ENCODE results near the gene SH3RF3. TPM values are rescaled to one million over a fixed set of nuclear protein-coding genes. Genes with fewer than 3 reads are reported as not detected.

The SH3RF3 gene
- total and polyA plus RNA-seq, 2 of the 13 experiments (the other 11 are each of a cell fraction or from before 2014, with no cell fraction given) = 0.04 TPM; not detected in 1

DNA sequence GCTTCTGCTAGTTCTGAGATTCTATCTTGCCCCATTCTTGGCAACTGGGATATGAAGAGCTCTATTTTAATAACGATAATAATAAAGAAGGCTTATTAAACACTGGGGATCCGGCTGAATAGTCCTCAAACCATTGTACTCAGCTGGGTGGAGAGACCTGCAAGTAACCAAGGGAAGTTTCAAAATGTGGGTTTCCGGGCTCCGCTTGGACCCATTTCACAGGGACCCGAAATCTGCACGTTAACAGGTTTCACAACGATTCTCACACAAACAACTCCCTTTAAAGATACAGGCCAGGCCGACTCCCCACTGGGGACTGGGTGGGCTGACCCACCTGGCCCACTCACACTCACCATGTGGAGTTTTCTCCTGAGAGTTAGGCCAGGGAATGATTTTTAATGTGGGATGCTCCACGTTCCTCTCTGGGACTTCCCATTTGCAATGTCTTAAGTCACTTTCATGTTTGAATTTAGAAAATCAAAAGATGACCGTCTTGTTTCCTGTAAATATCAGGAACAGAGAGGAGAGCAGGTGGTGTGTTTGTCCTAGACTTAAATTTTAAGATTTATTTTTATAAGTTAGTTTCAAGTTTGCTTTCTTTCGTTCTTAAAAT, 96.3 kb downstream of the SH3RF3 start:
- CTCF ChIA-PET (ENCODE audit: low intra/inter-chr PET ratio, low total read pairs) = no interaction called here
- FAIRE-seq (no peak), DNase-seq (ENCODE audit: low spot score) (no peak), ATAC-seq (no peak)
- in situ Hi-C loops (cut with HindIII; ENCODE audit: extremely low pct_ligation_motif_present, low pct_unique_long_range_greater_than_20kb) (no loop called here), intact Hi-C loops (cut with micrococcal nuclease; ENCODE audit: unreplicated experiment) (no loop called here)
- H3K4me2 ChIP-seq (ENCODE audit: low read depth, low read length) = no peak overlapping the region
- H4K20me1 ChIP-seq (ENCODE audit: insufficient read depth, low read length) = no peaks in the 10 kb centered on the region
- peaks cover 11% of the 10 kb centered on the region for H3K4me1 ChIP-seq (ENCODE audit: insufficient read depth, low read length)
- WGBS (ENCODE audit: low lambda C conversion rate) = 78% methylated on average over 11 of the region's 11 CpGs
- no peaks in the 10 kb centered on the region for H3K36me3 ChIP-seq (replicated peaks in 1 of 2; ENCODE audit: control insufficient read depth in 1 of 2, insufficient read depth in 2 of 2, low read length in 2 of 2)
- BruUV-seq (replicated peaks) = no TSS peak
- H3K4me3 ChIP-seq (replicated peaks in 1 of 3; ENCODE audit: insufficient read depth in 1 of 3, low read depth in 2 of 3, low read length in 3 of 3) = no peak overlapping the region
- no peaks in the 10 kb centered on the region for H3K9me3 ChIP-seq (ENCODE audit: low read length)
- no peak overlapping the region for H3K27ac ChIP-seq (ENCODE audit: extremely low read length, insufficient read depth, low read length)
- H3K79me2 ChIP-seq (ENCODE audit: insufficient read depth, low read length) = no peaks in the 10 kb centered on the region
- no peak overlapping the region for H3K9ac ChIP-seq (ENCODE audit: insufficient read depth, low read depth, low read length)
- TF ChIP-seq, protein P1, sequence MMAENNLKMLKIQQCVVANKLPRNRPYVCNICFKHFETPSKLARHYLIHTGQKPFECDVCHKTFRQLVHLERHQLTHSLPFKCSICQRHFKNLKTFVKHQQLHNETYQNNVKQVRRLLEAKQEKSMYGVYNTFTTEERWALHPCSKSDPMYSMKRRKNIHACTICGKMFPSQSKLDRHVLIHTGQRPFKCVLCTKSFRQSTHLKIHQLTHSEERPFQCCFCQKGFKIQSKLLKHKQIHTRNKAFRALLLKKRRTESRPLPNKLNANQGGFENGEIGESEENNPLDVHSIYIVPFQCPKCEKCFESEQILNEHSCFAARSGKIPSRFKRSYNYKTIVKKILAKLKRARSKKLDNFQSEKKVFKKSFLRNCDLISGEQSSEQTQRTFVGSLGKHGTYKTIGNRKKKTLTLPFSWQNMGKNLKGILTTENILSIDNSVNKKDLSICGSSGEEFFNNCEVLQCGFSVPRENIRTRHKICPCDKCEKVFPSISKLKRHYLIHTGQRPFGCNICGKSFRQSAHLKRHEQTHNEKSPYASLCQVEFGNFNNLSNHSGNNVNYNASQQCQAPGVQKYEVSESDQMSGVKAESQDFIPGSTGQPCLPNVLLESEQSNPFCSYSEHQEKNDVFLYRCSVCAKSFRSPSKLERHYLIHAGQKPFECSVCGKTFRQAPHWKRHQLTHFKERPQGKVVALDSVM (CRISPR knock-in tag; IDR thresholded peaks at IDR 0.05) = no peak
- TF ChIP-seq ZNF12 (CRISPR knock-in tag; IDR thresholded peaks at IDR 0.05) (no peak), SP1 (IDR thresholded peaks at IDR 0.05) (no peak), SP1 (CRISPR knock-in tag; IDR thresholded peaks at IDR 0.05) (no peak), PAF1 (CRISPR knock-in tag; IDR thresholded peaks at IDR 0.05) (no peak), TCF7 (IDR thresholded peaks at IDR 0.05; ENCODE audit: low read depth) (no peak), ZFP1 (CRISPR knock-in tag; IDR thresholded peaks at IDR 0.05) (no peak), TBX3 (IDR thresholded peaks at IDR 0.05; ENCODE audit: borderline replicate concordance) (no peak), ZNF605 (CRISPR knock-in tag; IDR thresholded peaks at IDR 0.05) (no peak), ZNF777 (CRISPR knock-in tag; IDR thresholded peaks at IDR 0.05) (no peak), NFIC (IDR thresholded peaks at IDR 0.05; ENCODE audit: low read length) (no peak), ZSCAN31 (CRISPR knock-in tag; IDR thresholded peaks at IDR 0.05; ENCODE audit: low read depth) (no peak), MZF1 (CRISPR knock-in tag; IDR thresholded peaks at IDR 0.05; ENCODE audit: borderline replicate concordance) (no peak), ZNF30 (CRISPR knock-in tag; IDR thresholded peaks at IDR 0.05) (no peak), ZNF343 (CRISPR knock-in tag; IDR thresholded peaks at IDR 0.05) (no peak), NCOA2 (CRISPR knock-in tag; IDR thresholded peaks at IDR 0.05) (no peak)
- TF ChIP-seq, protein P2, sequence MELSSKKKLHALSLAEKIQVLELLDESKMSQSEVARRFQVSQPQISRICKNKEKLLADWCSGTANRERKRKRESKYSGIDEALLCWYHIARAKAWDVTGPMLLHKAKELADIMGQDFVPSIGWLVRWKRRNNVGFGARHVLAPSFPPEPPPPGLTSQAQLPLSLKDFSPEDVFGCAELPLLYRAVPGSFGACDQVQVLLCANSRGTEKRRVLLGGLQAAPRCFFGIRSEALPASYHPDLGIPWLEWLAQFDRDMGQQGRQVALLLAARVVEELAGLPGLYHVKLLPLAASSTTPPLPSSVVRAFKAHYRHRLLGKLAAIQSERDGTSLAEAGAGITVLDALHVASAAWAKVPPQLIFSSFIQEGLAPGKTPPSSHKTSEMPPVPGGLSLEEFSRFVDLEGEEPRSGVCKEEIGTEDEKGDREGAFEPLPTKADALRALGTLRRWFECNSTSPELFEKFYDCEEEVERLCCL (CRISPR knock-in tag; IDR thresholded peaks at IDR 0.05; ENCODE audit: borderline replicate concordance) = no peak
- TF ChIP-seq, protein P3, sequence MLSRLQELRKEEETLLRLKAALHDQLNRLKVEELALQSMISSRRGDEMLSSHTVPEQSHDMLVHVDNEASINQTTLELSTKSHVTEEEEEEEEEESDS (CRISPR knock-in tag; IDR thresholded peaks at IDR 0.05; ENCODE audit: borderline replicate concordance) = no peak
- no peak overlapping the region for H2AFZ ChIP-seq (ENCODE audit: low read length)
- H3K27me3 ChIP-seq (ENCODE audit: control insufficient read depth in 1 of 2, insufficient read depth in 2 of 2, low read length in 2 of 2) = no peaks in the 10 kb centered on the region; a peak in 2 of 5 replicates
- POLR2A ChIA-PET = no interaction called here
